LNCAP (cell line): ENCODE measurements around the gene MED9.

ENCODE experiments used
- TF ChIP-seq, protein P1 (sequence below): fragments of 450-650 bp; IDR thresholded peaks from 2 replicates; pipeline ENCODE4 v1.5.1; 2017; ENCODE audit warnings: mild to moderate bottlenecking

Gene MED9

GRCh38 chr17:17519886-17520285 lies 43.1 kb downstream of the MED9 start:
- TF ChIP-seq, protein P1, sequence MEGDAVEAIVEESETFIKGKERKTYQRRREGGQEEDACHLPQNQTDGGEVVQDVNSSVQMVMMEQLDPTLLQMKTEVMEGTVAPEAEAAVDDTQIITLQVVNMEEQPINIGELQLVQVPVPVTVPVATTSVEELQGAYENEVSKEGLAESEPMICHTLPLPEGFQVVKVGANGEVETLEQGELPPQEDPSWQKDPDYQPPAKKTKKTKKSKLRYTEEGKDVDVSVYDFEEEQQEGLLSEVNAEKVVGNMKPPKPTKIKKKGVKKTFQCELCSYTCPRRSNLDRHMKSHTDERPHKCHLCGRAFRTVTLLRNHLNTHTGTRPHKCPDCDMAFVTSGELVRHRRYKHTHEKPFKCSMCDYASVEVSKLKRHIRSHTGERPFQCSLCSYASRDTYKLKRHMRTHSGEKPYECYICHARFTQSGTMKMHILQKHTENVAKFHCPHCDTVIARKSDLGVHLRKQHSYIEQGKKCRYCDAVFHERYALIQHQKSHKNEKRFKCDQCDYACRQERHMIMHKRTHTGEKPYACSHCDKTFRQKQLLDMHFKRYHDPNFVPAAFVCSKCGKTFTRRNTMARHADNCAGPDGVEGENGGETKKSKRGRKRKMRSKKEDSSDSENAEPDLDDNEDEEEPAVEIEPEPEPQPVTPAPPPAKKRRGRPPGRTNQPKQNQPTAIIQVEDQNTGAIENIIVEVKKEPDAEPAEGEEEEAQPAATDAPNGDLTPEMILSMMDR: no peak

DNA sequence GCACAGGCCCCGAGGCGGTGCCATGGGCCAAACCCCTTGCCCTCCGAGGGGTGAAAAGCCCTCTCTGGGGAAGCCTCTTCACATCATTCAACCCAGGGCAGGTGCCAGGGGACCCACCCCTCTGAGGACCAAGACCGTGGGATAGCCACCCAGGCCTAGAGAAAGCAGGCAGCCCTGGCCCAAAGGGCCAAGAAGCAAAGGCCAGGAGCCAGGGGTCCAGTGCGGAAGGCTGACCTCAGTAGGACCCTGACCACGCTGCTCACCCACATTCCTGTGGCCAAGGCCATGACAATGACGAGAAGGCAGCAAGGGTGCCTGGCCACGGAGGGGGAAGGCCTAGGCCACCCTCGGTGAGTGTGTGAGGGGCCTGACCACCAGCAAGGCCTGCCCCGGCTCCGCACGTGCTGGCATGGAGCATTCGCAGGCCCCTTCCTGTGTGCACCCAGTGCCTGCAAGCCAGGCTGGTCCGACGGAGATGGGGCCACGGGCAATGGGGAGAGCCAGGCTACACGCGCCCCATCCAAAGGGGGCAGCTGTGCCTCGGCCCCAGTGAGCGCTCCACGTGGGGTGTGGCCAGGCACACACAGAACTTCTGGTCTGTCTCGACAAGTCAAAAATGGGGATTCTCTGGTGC lies 43.9 kb downstream of the MED9 start:
- TF ChIP-seq, protein P1: no peak

GRCh38 chr17:17523001-17523730 lies 46.4 kb downstream of the MED9 start:
- TF ChIP-seq, protein P1: peak; percentile 28; the same call in 1 of the 2 replicates

- TF ChIP-seq, protein P1: no peak
These were observed 47.1 kb downstream of the MED9 start for GRCh38 chr17:17523731-17524490.

DNA sequence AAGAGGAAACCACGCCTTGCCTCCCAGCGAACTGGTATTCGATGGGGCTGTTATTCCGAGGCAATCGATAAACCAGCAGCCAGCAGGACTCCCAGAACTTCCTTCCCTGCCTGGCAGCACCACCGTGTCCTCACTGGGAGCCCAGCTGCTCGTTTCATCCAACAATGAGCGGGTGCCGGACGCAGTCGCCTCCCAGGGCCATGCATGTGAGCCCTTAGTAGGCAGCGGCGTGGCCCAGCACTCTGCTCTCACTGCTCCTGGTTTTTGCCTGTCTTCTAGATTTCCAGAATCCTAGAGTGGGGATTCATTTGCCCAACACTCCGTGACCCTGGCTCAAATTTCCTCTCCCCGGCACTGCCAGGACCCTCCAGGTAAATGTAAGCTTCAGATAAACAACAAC lies 48.5 kb downstream of the MED9 start:
- TF ChIP-seq, protein P1: no peak

DNA sequence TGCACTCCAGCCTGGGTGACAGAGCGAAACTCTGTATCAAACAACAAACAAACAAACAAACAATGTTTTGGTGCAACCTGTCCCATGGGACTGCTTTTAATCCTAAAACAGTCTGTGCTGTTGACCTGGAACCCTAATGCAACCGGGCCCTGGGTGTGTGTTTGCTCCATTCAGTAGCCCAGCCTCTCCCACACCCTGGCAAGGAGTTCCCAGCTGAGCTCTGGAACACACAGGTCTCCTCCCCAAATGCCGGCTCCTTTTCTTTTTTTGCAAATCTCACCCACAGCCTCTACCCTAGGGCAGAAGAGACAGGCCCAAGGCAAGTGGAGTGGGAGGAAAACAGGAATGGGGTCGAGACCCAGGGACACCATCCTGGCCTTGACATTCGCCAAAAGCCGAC lies 49.2 kb downstream of the MED9 start:
- TF ChIP-seq, protein P1: no peak

- TF ChIP-seq, protein P1: no peak
These were observed 49.6 kb downstream of the MED9 start for GRCh38 chr17:17526369-17526768.
